SK-N-SH treated with all-trans-retinoic acid at 6 μM for 48 hours (cell line): ENCODE results near the gene ENPP3.

Experiments
- ARNTL ChIP-seq: fragments of 450-650 bp; formaldehyde crosslinking; IDR thresholded peaks from 2 replicates; pipeline ENCODE4 v1.5.0; 2020; ENCODE audit warnings: low read depth, mild to moderate bottlenecking, moderate library complexity, borderline replicate concordance
- CSDC2 ChIP-seq: fragments of 250-450 bp; sonication (Bioruptor Pico); IDR thresholded peaks from 2 replicates; pipeline ENCODE4 v1.5.0; 2020; ENCODE audit warnings: mild to moderate bottlenecking, moderate library complexity
- PATZ1 ChIP-seq: fragments of 250-450 bp; sonication (Bioruptor Pico); IDR thresholded peaks from 2 replicates; pipeline ENCODE4 v1.8.0; 2020; ENCODE audit warnings: mild to moderate bottlenecking, moderate library complexity, borderline replicate concordance
- POU6F1 ChIP-seq: fragments of 250-450 bp; sonication (Bioruptor Pico); IDR thresholded peaks from 2 replicates; pipeline ENCODE4 v1.8.0; 2021; ENCODE audit warnings: low read depth, mild to moderate bottlenecking, moderate library complexity, borderline replicate concordance
- RARB ChIP-seq: fragments of 250-450 bp; sonication (Bioruptor Pico); IDR thresholded peaks from 2 replicates; pipeline ENCODE4 v1.8.0; 2021; ENCODE audit warnings: mild to moderate bottlenecking, moderate library complexity
- TOX ChIP-seq: fragments of 250-450 bp; sonication (Bioruptor Pico); IDR thresholded peaks from 2 replicates; pipeline ENCODE4 v1.8.0; 2021; ENCODE audit warnings: mild to moderate bottlenecking, moderate library complexity, borderline replicate concordance
- TSHZ2 ChIP-seq: fragments of 250-450 bp; sonication (Bioruptor Pico); IDR thresholded peaks from 2 replicates; pipeline ENCODE4 v1.5.0; 2020; ENCODE audit warnings: mild to moderate bottlenecking, moderate library complexity
- ZFP3 ChIP-seq: fragments of 250-450 bp; sonication (Bioruptor Pico); IDR thresholded peaks from 2 replicates; pipeline ENCODE4 v1.5.0; 2020; ENCODE audit warnings: mild to moderate bottlenecking, moderate library complexity
- ZFP30 ChIP-seq: fragments of 450-650 bp; formaldehyde crosslinking; IDR thresholded peaks from 2 replicates; pipeline ENCODE4 v1.5.0; 2022; ENCODE audit warnings: mild to moderate bottlenecking, moderate library complexity
- ZNF565 ChIP-seq: fragments of 450-650 bp; formaldehyde crosslinking; conservative IDR thresholded peaks from 2 replicates; pipeline ENCODE4 v1.5.0; 2020; ENCODE audit warnings: low read depth, mild to moderate bottlenecking, moderate library complexity
- ZNF70 ChIP-seq: fragments of 450-650 bp; formaldehyde crosslinking; IDR thresholded peaks from 2 replicates; pipeline ENCODE4 v1.5.0; 2020; ENCODE audit warnings: mild to moderate bottlenecking, moderate library complexity

- no peak for TF ChIP-seq PATZ1 (CRISPR knock-in tag)
- TF ChIP-seq CSDC2 (CRISPR knock-in tag): no peak
- no peak for TF ChIP-seq ARNTL (CRISPR knock-in tag)
- TF ChIP-seq ZFP3 (CRISPR knock-in tag): no peak
- no peak for TF ChIP-seq RARB
- TF ChIP-seq ZFP30 (CRISPR knock-in tag): no peak
- no peak for TF ChIP-seq POU6F1
- TF ChIP-seq TSHZ2 (CRISPR knock-in tag): no peak
- TF ChIP-seq ZNF70: no peak
- TF ChIP-seq TOX (CRISPR knock-in tag): no peak
- no peak for TF ChIP-seq ZNF565 (CRISPR knock-in tag)
These were observed 103.1 kb downstream of the ENPP3 start for GRCh38 chr6:131740161-131740560.
